Caki2 (cell line): Measurements from ENCODE around the gene NR2C2AP. TPM values are rescaled to one million over a fixed set of nuclear protein-coding genes. Genes with fewer than 3 reads are reported as not detected.
"Not testable (repeated sequence)": the region's sequence is repeated elsewhere in the genome, so short reads cannot be mapped to it uniquely, and the experiment has no call there.

ENCODE experiments used
- DNase-seq: peaks from one replicate; pipeline ENCODE4 v3.0.0-alpha.2; 2015; ENCODE audit warnings: low read depth
- in situ Hi-C: cut with HindIII; loops from 2 replicates; pipeline ENCODE4 v1.10.0; 2016; ENCODE audit warnings: low sequenced_read_pairs, low pct_unique_long_range_greater_than_20kb, mixed read lengths
- total RNA-seq: library from RNA; depleted of rRNA; stranded (reverse); fragments of >200 nt; shearing (Covaris generic); gene quantifications from 2 replicates; pipeline ENCODE4 v1.2.3, GENCODE V29; 2014; ENCODE audit warnings: low replicate concordance

The NR2C2AP gene
- total RNA-seq, 1 experiment from 2014 or later: 59.3 TPM

DNA sequence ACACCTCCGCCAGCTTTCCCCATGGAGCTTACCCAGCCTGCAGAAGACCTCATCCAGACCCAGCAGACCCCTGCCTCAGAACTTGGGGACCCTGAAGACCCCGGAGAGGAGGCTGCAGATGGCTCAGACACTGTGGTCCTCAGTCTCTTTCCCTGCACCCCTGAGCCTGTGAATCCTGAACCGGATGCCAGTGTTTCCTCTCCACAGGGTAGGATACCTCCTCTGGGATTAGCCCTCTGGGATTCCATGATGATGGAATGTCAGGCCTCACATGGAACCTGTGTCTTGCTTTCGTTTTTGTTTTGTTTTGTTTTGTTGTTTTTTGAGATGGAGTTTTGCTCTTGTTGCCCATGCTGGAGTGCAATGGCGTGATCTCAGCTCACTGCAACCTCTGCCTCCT is 9.3 kb downstream of the NR2C2AP start:
- no peak for DNase-seq
- in situ Hi-C loops: no loop called here

DNA sequence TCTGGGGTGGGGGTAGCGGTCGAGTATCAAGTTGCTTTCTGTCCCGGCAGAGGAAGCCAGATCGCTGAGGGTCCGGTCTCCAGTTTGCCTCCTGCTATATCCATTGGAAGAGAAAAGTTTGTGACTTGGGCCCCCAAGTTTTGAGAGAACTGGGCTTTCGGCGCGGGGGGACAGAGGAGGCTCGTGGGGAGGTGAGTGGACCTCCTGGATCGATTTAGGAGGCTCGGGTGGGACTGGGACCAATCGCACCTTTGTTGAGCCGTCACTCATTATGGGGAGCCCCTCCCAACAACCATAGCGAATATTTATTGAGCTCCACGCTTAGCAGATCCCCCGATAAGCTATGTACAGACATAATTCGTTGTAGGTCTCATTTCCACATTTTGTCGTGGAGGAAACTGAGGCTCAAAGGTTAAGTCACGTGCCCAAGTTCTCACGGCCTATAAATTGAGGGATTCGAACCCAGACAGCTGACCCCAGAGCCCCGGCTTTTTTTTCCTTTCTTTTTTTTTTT is 10.2 kb downstream of the NR2C2AP start:
- in situ Hi-C loops: no loop called here

DNA sequence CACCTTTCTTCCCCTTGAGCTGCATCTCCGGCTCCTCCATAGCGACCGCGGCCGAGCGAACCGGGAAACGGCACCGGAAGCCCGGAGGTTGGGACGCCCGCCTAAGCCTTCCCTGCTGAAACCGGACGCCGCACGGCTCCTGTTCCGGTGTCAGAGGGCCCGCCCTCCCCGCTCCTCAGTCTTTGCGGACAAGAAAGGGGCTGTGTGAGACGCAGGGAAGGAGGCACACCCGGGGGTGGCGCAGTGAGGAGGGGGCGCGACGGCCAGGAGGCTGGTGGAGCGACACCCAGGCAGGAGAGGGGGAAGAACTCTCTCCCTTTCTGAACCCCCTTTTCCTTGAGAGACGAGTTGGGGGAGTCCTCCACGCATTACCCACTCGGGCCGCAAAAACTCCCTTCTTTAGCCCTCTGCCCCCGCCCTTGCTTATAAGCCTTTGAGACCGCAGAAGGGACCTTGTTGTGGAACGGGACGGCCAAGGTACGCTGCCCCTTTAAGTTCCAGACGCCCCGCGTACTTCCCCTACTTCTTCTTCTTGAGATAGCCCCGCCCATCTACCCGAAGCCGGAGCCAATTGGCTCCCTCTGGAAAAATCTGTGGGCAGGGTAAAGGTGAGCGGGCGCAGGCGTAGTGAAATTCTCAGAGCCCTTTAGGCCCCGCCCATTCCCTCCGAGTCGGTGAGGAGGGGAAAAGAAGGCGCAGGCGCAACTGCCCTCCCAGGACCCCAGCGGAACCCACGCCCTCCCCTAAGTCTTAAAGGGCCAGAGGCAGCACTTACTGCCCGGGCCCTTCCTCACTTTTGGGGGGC is 10.9 kb downstream of the NR2C2AP start, which contains the start of the genes BORCS8 and RFXANK:
Gene BORCS8 (minus strand): TSS at position 75 of the 805 bp plus-strand sequence. CDS start 35 bp downstream, at position 40.
Gene RFXANK (plus strand): TSS at position 181 of the 805 bp plus-strand sequence. CDS start 1,689 bp downstream, outside the sequence.
- in situ Hi-C loops: no loop called here
- peak; percentile 100 for DNase-seq

More for the DNA sequence above, 10.2 kb downstream of the NR2C2AP start:
- DNase-seq: peak; percentile 14

DNA sequence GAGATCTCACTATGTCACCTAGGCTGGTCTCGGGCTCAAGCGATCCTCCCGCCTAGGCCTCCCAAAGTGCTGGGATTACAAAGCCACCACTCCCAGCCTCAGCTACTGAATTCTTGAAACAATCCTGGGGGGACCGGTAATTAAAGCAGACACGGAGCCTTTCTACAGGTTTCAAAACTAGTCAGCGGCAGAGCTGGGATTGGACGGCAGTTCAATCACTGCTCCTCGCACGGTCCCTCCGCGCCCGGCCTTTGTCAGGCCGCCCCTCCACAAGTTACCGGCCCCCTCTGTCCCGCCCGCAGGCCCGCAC is 11.5 kb downstream of the NR2C2AP start:
- DNase-seq: no peak
- in situ Hi-C loops: no loop called here

DNA sequence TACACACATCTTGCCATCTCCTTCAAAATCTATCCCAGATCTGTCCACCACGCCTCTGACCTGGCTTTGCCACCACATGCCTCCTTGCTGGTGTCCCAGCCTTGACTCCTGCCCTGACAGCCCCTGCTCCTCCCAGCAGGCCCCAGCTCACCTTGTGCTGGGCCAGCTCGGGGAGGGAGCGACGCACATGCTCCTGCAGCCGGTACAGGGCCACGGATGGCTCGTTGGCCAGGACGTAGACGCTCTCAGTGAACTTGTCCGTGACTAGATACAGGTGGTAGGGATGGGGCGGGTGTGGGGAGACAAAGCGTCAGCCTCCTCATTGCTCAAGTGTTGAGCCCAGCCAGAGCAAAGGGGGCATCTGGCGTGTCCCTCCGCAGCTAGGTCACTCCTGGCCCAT is 16.5 kb downstream of the NR2C2AP start:
- DNase-seq: no peak
- in situ Hi-C loops: no loop called here

DNA sequence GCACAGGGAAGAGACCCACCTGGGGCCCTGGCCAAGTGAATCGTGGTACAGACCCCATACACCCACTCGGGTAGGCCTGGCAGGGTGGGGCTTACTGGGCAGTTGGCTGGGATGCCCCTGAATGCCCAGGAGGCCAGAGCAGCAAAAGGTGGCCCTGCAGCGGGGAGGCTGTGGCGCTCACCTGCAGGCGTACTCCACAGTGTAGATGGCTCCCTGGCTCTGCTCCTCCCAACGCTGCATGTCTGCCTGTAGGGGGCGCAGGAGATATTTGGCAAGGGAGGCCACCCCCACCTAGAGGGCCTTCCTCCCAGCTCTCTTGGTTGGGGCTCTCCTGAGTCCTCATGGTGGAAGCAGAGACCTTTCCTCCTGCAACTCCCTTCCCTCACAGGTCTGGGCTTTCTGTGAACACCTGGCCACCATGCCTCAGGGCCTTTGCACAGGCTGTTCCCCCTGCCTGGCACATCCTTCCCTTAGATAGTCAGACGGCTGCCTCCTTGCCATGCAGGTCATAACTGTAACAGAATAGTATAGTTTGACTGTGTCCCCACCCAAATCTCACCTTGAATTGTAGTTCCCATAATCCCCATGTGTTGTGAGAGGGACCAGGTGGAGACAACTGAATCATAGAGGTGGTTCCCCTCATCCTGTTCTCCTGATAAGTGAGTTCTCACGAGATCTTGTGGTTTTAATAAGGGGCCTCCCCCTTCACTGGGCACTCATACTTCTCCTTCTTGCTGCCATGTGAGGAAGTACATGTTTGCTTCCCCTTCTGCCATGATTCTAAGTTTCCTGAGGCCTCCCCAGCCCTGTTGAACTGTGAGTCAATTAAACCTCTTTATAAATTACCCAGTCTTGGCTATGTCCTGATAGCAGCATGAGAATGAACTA is 17.1 kb downstream of the NR2C2AP start:
- in situ Hi-C loops: no loop called here

DNA sequence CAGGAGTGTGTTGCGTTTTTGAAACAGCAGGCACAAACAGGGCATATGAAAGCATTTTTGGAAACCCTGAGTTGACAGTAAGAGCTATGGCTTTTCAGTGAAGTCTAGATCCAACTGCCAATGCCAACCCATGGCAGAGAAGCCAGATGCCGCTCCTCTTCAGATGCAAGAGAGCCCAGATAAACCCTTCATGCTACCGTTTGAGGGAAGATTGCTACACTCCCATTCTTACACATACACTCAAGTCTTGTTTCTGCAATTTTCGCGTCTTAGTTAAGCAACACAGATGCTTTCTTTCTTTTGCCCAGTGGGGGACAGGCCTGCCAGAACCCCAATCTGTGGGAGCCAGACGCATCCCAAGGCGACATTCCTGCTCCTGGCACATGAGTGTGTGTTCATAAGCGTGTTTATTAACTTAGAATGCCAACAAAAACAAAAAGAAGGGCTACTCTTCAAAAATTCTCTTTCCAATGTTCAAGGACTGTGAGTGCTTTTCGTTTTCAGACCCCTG is 21.7 kb downstream of the NR2C2AP start:
- no peak for DNase-seq
- in situ Hi-C loops: no loop called here

More for the DNA sequence above, 17.1 kb downstream of the NR2C2AP start:
- DNase-seq: peak; percentile 15

DNA sequence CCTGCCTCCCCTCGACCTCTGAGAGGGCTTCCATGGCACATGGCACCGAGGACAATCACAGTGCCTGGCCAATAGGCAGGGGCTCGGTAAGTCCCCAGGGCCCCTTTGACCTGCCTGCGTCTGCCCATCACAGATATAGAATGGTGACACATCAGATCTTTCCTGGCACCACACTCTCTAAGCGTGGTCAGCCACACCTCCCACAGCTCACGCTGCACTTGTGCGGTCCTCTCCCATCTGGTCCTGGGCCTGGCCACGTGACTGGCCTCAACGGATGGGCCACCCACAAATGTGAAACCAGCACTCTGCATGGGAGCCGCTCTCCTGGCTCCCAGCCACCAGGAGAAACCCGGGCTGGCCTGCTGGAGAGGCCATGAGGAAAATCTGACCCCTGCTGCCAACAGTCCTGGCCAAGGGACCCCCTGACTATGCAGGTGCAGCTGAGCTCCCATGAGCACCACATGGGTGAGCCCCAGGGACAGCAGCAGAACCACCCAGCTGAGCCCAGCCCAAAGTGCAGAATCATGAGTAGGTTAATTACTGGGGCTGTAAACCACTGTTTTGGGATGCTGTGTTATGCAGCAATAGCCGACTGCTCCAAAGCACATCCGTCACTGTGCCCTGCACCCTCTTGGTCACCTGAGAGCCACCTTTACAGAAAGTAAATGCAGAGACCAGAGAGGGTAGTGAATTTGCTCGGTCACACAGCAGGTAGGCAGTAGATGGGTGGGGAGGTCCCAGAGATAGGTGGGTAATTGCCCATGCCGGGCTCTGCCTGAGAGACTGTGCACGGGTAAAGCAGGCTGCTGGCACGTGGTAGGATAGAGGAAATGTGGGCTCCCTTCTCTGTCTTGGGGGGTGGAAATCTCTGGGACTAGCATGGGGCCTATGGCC is 23.4 kb downstream of the NR2C2AP start:
- no peak for DNase-seq
- in situ Hi-C loops: no loop called here

DNA sequence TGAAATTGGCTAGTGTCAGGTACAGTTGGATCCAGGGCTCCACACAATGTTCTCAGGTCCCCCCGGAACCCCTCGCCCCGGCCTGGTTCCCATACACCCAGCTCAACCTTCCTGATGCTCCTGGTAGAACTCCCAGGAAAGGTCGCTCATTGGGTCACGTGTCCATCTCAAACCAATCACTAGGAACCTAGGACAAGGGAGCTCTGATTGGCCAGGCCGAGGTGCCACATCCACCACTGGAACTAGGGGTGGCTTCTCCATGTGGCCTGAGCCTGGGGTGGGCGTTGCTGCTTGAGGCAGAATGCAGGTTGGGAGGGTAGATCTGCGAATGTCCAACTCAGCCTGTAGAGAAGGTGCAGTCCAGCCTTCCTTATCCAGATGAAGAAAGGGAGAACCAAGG is 26.3 kb downstream of the NR2C2AP start:
- in situ Hi-C loops: no loop called here
- DNase-seq: no peak

DNA sequence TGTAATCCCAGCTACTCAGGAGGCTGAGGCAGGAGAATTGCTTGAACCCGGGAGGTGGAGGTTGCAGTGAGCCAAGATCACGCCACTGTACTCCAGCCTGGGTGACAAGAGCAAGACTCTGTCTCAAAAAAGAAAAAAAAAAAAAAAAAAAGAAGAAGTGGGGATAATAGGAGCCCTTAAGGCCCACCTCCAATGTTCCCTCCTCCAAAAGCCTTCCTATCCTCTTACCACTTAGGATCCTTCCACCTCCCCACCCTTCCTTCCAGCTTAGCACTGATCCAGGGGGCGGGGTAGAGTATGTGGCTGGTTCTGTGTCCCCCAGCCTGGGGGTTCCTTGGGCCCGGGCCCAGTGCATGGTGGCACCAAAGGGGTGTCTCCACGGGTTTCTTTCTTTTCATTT is 30.0 kb downstream of the NR2C2AP start:
- in situ Hi-C loops: not testable (repeated sequence)

DNA sequence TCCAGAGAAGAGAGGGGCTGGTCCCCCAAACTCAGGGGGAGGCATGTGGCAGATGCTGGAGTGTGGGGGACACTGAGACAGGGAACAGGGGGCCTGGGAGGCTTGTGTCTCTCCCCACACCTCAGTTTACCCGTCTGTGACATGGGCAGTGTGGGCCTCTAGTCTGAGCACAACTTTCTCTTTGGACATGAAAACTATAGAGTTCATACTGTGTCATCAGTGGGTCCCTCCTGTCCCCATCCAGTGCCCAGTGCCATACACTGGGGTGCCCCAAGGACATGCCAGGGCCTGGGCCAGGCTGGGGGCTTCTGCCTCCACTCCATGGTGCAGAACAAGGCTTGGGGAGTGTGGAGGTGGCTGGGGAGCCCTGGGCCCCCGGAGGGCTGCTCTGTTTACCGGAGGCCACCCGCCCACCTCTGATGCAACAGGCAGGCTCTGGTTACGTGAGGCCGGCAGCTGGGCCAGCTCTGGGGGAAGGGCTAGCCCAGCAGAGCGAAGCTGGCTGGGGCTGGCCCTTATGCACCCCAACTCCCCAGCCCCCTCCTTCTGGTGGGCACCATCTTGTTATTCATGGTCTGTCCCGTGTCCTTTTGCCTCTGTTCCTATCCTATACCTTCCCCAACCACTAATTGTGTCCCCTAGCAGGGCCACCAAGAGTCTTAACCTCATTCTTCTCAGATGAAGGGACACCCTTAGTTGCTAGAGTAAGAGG is 31.2 kb downstream of the NR2C2AP start:
- DNase-seq: no peak
- in situ Hi-C loops: no loop called here

More for the DNA sequence above, 30.0 kb downstream of the NR2C2AP start:
- not testable (repeated sequence) for DNase-seq

DNA sequence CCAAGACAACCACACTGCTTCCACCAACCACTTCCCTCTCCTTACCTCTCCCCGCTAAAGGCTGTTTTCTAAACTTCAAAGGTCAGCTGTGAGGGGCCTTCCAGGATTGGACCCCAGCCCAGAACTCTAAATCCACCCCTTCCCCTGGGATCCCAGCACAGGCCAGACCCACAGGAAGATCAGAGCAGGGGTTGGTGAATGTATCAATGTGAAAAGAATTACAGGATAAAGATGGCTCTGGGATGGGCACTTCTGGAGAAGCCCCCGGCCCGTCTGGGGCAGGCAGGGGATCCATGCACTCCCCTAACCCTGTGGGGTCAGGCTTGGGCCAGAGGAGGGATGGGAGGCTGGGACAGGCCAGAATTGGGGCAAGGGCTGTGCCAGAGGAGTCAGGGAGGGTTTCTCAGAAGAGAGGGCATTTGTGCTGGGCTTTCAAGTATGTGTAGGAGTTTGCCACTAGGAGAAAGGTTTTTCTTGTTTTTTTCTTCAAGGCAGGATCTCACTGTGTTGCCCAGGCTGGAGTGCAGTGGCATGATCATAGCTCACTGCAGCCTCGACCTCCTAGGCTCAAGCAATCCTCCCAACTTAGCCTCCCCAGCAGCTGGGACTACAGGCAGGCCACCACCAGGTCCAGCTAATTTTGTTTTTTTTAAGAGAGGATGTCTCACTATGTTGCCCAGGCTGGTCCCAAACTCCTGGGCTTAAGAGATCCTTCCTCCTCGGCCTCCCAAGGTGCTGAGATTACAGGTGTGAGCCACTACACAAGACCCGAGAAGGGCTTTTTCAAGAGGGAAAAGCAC is 32.1 kb downstream of the NR2C2AP start:
- no peak for DNase-seq
- in situ Hi-C loops: no loop called here

DNA sequence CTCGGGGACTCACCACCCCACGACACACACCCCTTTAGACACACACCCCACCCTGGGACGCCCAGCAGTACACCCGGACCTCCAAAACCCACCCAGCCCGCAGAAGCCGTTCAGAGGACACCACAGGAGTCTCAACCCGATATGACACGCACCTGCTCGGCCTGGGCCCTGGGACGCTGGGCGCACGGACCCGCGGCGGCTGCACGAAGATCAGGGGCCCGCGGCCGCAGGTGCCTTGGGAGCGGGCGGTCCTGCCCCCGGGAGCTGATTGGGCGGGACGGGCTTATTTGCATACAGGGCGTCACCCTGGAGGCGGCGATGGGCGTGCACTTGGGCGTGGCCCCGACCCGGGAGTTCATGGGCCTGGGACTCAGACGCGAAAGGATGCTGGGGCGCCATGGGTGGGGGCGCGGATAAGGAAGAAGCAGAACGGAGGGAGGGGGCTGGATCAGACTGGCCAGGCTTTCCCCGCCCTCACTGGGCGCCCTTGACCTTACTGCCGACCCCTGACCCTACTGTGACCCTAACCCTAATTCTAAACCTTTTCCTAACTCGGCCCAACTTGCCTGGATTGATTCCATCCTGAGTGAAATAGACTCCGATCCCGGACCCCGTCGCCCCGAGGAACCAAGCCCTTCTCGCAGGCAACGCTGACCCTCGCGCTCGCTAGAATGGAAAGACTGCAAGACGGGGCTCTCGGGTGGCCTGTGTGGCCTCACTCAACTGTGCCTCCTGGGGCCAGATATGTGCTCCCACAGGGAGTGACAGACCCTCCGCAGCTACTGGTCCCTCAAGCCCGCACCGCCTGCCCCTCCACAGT is 33.0 kb downstream of the NR2C2AP start, which contains the start of gene MEF2B:
Gene MEF2B (minus strand): TSS at position 211 of the 820 bp plus-strand sequence. CDS start 19,528 bp downstream, outside the sequence.
- in situ Hi-C loops: no loop called here
- DNase-seq: peak; percentile 62

DNA sequence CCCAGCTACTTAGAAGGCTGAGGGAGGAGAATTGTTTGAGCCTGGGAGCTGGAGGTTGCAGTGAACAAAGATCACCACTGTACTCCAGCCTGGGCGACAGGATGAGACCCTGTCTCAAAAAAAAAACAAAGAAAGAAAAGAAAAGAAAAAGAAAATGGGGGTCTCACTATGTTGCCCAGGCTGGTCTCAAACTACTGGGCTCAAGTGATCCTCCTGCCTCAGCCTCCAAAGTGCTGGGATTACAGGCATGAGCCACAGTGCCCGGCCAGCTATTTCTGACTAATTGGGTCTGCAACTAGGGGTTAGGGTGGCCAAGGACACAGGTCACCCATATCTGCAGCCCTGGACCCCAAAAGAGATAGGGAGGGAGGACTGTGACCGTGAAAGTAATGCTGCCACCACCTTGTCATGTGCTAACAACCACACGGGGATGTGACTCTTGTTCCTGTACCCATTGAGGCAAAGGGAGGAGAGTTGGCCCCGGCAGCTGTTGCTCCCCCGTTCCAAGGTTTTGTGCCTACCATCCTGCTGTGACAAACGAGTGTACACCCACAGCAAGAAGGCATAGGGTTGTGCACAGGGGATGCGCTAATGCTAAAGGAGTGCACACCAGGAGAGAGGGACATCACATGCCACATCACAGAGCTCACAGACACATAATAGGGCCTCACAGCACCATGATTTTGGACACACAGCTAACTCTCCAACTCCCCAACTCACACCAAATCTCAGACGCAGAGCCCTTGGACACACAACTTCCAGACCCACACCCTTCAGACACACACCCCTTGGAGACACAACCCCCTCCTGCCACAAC is 33.8 kb downstream of the NR2C2AP start:
- no peak for DNase-seq
- in situ Hi-C loops: no loop called here

DNA sequence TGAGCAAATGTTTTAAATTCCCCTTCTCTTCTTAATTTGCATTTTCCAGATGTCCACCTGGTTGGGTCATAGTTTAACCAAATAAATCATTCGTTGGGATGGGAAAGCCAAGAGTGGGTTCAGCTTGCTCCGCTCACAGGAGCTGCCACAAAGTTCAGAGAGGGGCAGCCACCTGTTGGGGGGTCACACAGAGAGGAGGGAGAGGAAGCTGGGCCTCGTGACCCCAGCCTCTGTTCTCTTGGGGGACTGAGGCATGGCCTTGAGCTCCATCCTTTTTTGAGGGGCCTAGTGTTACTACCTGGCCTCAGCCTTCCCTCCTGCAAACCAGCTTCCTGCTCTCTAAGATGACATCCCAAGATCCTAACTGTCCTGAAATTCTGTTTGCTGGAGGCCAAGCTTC is 35.6 kb downstream of the NR2C2AP start:
- DNase-seq: no peak
- in situ Hi-C loops: no loop called here
